ENCODE results near the gene SARM1. TPM values are rescaled to one million over a fixed set of nuclear protein-coding genes. Genes with fewer than 3 reads are reported as not detected.

Gene SARM1
- total and polyA plus RNA-seq, 2 of the 8 experiments (the other 6 are each of a cell fraction or from before 2014, with no cell fraction given) = 5.8 to 9.2 TPM

- no peak for TF ChIP-seq SRF (IDR thresholded peaks at IDR 0.05; ENCODE audit: low read depth, low read length)
- TF ChIP-seq RXRA (IDR thresholded peaks at IDR 0.05; ENCODE audit: insufficient read depth, low read depth, low read length) = no peak
Observed at GRCh38 chr17:28341516-28341915, 30.0 kb upstream of the SARM1 start (continued).

All from H1 (cell line).